D721Med (cell line): Measurements from ENCODE around the gene STK38.

Experiments used
- DNase-seq: peaks from one replicate; pipeline ENCODE4 v3.0.0; 2011; ENCODE audit warnings: low spot score; ENCODE audit not compliant: insufficient read length
- FAIRE-seq: peaks from 2 replicates; lab custom pipeline; 2011; peaks lifted over from hg19 to GRCh38; lab: Jason Lieb, UNC
- CTCF ChIP-seq: IDR thresholded peaks from 2 replicates; pipeline ENCODE4 v1.5.1; 2012; ENCODE audit warnings: mild to moderate bottlenecking, control low read depth; ENCODE audit not compliant: insufficient read depth; ENCODE audit errors: missing control alignments

The STK38 gene

GRCh38 chr6:36519352-36519751, 27.9 kb downstream of the STK38 start:
- no peak for DNase-seq
- no peak for FAIRE-seq
- TF ChIP-seq CTCF = no peak

DNA sequence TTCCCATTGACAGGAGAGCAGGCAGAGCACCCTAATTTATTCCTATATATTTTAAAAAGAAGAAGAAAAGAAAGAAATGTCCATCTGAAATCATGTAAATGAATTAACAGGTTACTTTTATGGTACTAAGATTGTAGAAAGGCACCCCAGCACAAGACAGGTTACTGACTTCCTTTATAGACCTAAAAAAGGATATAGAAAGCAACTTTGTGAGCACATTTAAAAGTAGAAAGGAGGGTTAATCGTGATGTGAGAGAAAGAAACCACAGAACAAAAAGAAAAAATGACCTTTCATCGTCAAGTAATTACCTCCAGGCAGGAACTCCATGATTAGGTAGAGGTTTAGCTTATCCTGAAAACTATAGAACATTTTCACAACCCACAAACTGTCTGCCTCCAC, 29.9 kb downstream of the STK38 start:
- FAIRE-seq (no peak), DNase-seq (no peak)
- no peak for TF ChIP-seq CTCF

- no peak for TF ChIP-seq CTCF
- FAIRE-seq = no peak
- DNase-seq = no peak
Observed at GRCh38 chr6:36516988-36517387, 30.3 kb downstream of the STK38 start.

- no peak for TF ChIP-seq CTCF
- DNase-seq (no peak), FAIRE-seq (no peak)
Observed at GRCh38 chr6:36516559-36516958, 30.7 kb downstream of the STK38 start.

GRCh38 chr6:36515844-36516243, 31.4 kb downstream of the STK38 start:
- DNase-seq (no peak), FAIRE-seq (no peak)
- TF ChIP-seq CTCF = no peak

- FAIRE-seq = no peak
- no peak for DNase-seq
- TF ChIP-seq CTCF = no peak
Observed at GRCh38 chr6:36514554-36515456, 32.5 kb downstream of the STK38 start.

DNA sequence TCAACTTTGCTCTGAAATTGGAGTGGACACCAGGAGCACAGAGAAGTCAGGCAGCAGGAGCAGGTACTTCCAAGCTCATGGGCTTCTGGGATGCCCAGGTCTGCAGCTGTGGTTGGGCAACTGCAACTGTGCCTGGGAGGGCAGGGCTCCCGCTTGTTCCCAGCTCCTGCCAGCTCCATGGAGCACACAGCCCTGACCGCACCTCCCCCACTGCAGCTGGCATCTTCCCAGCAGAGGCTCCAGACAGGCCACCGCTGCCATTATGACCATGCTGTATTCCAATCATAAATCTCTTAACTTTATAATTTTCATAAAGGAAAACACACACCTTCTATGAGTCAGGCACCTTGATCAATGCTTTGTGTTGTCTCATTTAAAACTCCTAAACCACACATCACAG, 36.9 kb downstream of the STK38 start:
- no peak for TF ChIP-seq CTCF
- no peak for DNase-seq
- FAIRE-seq = no peak
